Loucy (cell line): ENCODE measurements around the gene ARHGEF39.

ENCODE experiments used
- H2AFZ ChIP-seq: fragments of 200-600 bp; sonication (generic); 2 replicates; pipeline ENCODE4 v1.6.0; 2016; ENCODE audit warnings: antibody characterized with exemption, mild to moderate bottlenecking, low read length, moderate library complexity
- H3F3A ChIP-seq: fragments of 200-600 bp; 2 replicates; pipeline ENCODE4 v1.6.0; 2016; ENCODE audit warnings: antibody characterized with exemption, low read depth, mild to moderate bottlenecking
- H3K27me3 ChIP-seq: fragments of 200-600 bp; sonication (generic); 2 replicates; pipeline ENCODE4 v1.6.1; 2014; ENCODE audit warnings: low read length, mild to moderate bottlenecking; ENCODE audit not compliant: insufficient read depth, poor library complexity, severe bottlenecking
- H3K36me3 ChIP-seq: fragments of 200-600 bp; sonication (generic); 2 replicates; pipeline ENCODE4 v1.6.1; 2016; ENCODE audit warnings: low read length; ENCODE audit not compliant: insufficient read depth
- H3K4me1 ChIP-seq: fragments of 200-600 bp; sonication (generic); 2 replicates; pipeline ENCODE4 v1.5.1; 2014; ENCODE audit warnings: low read length, mild to moderate bottlenecking; ENCODE audit not compliant: insufficient read depth, poor library complexity, severe bottlenecking
- H3K4me2 ChIP-seq: fragments of 200-600 bp; sonication (generic); 2 replicates; pipeline ENCODE4 v1.6.0; 2014; ENCODE audit warnings: antibody characterized with exemption, low read length, low read depth, mild to moderate bottlenecking; ENCODE audit not compliant: poor library complexity, severe bottlenecking
- H3K4me3 ChIP-seq: fragments of 200-600 bp; sonication (generic); 2 replicates; pipeline ENCODE4 v1.5.1; 2014; ENCODE audit warnings: low read length, mild to moderate bottlenecking, mixed read lengths; ENCODE audit not compliant: poor library complexity, severe bottlenecking
- H3K79me2 ChIP-seq: fragments of 200-600 bp; sonication (generic); 2 replicates; pipeline ENCODE4 v1.6.1; 2014; ENCODE audit warnings: low read length; ENCODE audit not compliant: insufficient read depth
- H3K9ac ChIP-seq: fragments of 200-600 bp; sonication (generic); 2 replicates; pipeline ENCODE4 v1.6.0; 2014; ENCODE audit warnings: mild to moderate bottlenecking, low read depth, low read length, moderate library complexity; ENCODE audit not compliant: poor library complexity, severe bottlenecking
- H3K9me2 ChIP-seq: fragments of 200-600 bp; sonication (generic); replicated peaks from 2 replicates; pipeline ENCODE4 v1.6.1; 2016; ENCODE audit warnings: low read depth, low read length, mixed read lengths
- H3K9me3 ChIP-seq: fragments of 200-600 bp; sonication (generic); 2 replicates; pipeline ENCODE4 v1.6.1; 2014; ENCODE audit warnings: mild to moderate bottlenecking, antibody characterized with exemption, low read length, low read depth; ENCODE audit not compliant: insufficient read depth
- H4K20me1 ChIP-seq: fragments of 200-600 bp; sonication (generic); 2 replicates; pipeline ENCODE4 v1.6.0; 2014; ENCODE audit warnings: antibody characterized with exemption, low read length, mild to moderate bottlenecking; ENCODE audit not compliant: insufficient read depth, poor library complexity, severe bottlenecking
- EZH2phosphoT487 ChIP-seq: fragments of 200-600 bp; IDR thresholded peaks from 2 replicates; pipeline ENCODE4 v1.6.1; 2018; ENCODE audit warnings: antibody characterized with exemption, mild to moderate bottlenecking, moderate library complexity, borderline replicate concordance
- TF ChIP-seq, protein P1 (sequence below): fragments of 200-600 bp; sonication (generic); conservative IDR thresholded peaks from 2 replicates; pipeline ENCODE4 v1.5.1; 2014; ENCODE audit warnings: mild to moderate bottlenecking, antibody characterized with exemption, low read length

Gene ARHGEF39

DNA sequence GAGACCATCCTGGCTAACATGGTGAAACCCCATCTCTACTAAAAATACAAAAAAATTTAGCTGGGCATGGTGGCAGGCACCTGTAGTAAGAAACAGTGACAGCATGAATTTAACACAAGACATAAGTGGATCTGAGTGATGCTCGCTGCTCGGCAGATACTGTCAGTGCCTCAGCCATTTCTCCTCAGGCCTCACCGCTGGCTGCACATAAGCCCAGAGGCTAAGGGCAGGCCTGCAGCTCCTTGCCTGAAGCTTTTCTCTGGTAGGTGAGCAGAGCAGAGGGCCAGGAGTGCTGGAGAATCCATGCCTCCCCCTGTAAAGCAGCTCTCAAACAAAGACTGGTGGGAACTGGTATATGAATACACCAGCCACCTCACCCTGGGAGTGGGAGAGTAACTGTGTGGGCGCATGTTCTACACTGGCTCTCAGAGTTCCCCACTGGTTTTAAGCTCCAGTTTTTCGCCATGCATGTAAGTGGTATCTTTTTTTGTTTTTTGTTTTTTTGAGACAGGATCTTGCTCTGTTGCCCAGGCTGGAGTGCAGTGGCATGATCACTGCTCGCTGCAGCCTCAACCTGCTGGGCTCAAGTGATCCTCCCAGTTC, 36.5 kb downstream of the ARHGEF39 start:
- Histone ChIP-seq H3K9me2 (no peaks in the 10 kb centered on the region), H3K4me3 (no peak overlapping the region), H3K36me3 (no peaks in the 10 kb centered on the region), H3K9me3 (no peaks in the 10 kb centered on the region), H3F3A (no peaks in the 10 kb centered on the region), H3K27me3 (no peaks in the 10 kb centered on the region), H4K20me1 (no peaks in the 10 kb centered on the region), H3K4me1 (peaks cover 5% of the 10 kb centered on the region), H3K4me2 (no peak overlapping the region), H3K9ac (no peak overlapping the region), H3K79me2 (no peaks in the 10 kb centered on the region), H2AFZ (no peak overlapping the region)
- TF ChIP-seq EZH2phosphoT487 = no peak
- TF ChIP-seq, protein P1, sequence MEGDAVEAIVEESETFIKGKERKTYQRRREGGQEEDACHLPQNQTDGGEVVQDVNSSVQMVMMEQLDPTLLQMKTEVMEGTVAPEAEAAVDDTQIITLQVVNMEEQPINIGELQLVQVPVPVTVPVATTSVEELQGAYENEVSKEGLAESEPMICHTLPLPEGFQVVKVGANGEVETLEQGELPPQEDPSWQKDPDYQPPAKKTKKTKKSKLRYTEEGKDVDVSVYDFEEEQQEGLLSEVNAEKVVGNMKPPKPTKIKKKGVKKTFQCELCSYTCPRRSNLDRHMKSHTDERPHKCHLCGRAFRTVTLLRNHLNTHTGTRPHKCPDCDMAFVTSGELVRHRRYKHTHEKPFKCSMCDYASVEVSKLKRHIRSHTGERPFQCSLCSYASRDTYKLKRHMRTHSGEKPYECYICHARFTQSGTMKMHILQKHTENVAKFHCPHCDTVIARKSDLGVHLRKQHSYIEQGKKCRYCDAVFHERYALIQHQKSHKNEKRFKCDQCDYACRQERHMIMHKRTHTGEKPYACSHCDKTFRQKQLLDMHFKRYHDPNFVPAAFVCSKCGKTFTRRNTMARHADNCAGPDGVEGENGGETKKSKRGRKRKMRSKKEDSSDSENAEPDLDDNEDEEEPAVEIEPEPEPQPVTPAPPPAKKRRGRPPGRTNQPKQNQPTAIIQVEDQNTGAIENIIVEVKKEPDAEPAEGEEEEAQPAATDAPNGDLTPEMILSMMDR = no peak

DNA sequence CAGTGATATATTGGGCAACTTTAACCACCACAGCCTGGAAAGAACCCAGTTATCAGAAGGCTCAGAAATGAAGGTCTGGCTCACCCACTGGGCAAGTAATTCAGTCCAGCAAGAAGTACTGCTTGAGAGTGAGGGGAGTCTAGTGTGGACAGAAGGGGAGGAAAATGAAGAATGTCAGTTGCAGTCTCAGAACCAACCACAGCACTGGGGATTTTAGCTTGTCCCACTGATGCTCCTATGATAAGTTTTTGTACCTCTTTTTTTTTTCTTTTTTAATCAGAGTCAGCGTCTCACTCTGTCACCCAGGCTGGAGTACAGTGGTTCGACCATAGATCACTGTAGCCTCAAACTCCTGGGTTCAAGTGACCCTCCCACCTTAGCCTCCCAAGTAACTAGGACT, 37.4 kb downstream of the ARHGEF39 start:
- Histone ChIP-seq H3K9me3 (no peaks in the 10 kb centered on the region), H4K20me1 (no peaks in the 10 kb centered on the region), H3K9ac (no peak overlapping the region), H3K4me2 (no peak overlapping the region), H3K4me3 (no peak overlapping the region), H3K36me3 (no peaks in the 10 kb centered on the region), H3K4me1 (peaks cover 5% of the 10 kb centered on the region), H3K27me3 (no peaks in the 10 kb centered on the region), H3K9me2 (no peaks in the 10 kb centered on the region), H3F3A (no peaks in the 10 kb centered on the region), H3K79me2 (no peaks in the 10 kb centered on the region), H2AFZ (no peak overlapping the region)
- TF ChIP-seq, protein P1 = no peak
- no peak for TF ChIP-seq EZH2phosphoT487

DNA sequence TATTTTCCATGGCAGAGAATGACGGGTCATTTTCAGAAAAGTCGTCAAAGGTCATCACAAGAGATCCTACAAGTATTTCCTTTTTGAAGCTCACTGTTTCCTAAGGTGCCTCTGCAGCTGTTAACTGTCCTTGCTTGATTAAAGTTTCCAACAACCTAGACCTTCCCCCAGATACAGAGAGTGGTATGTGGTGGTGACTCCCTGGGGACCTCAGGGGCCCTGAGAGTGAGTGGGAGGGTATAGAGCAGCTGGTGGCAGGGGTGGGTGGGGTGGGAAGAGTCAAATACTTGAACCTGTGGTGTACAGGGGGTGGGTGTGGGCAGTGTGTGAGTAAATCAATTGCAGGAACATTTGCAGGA, 45.2 kb downstream of the ARHGEF39 start:
- no peaks in the 10 kb centered on the region for H3K9me2 ChIP-seq
- H3F3A ChIP-seq = peaks cover 11% of the 10 kb centered on the region
- peak overlapping the region; percentile 99 for H3K4me2 ChIP-seq
- no peaks in the 10 kb centered on the region for H4K20me1 ChIP-seq
- H3K27me3 ChIP-seq = no peaks in the 10 kb centered on the region
- peak overlapping the region; percentile 89 for H3K9ac ChIP-seq
- peaks cover 61% of the 10 kb centered on the region for H3K4me1 ChIP-seq
- H3K9me3 ChIP-seq = no peaks in the 10 kb centered on the region
- H3K79me2 ChIP-seq = peaks cover 31% of the 10 kb centered on the region; the same call in 1 of the 2 replicates
- H3K36me3 ChIP-seq = no peaks in the 10 kb centered on the region
- H3K4me3 ChIP-seq = peak overlapping the region; percentile 74
- H2AFZ ChIP-seq = peak overlapping the region; percentile 40
- TF ChIP-seq, protein P1 = no peak
- no peak for TF ChIP-seq EZH2phosphoT487
